Mucosa of rectum (tissue), 2 donors: ENCODE data around the gene MEP1B.

Experiments used
- H3K27ac ChIP-seq, 2 donors: one replicate each; pipeline ENCODE4 v1.7.0; 2013; ENCODE audit warnings: inconsistent platforms in 2 of 2, low read depth in 2 of 2, low read length in 2 of 2
- H3K27me3 ChIP-seq, 2 donors: one replicate each; pipeline ENCODE4 v1.7.0; 2013; ENCODE audit warnings: low read length in 2 of 2; ENCODE audit not compliant: control insufficient read depth in 2 of 2, insufficient read depth in 2 of 2
- H3K36me3 ChIP-seq, 2 donors: one replicate each; pipeline ENCODE4 v1.7.0; 2013; ENCODE audit warnings: low read length in 2 of 2; ENCODE audit not compliant: control insufficient read depth in 2 of 2, insufficient read depth in 2 of 2
- H3K4me1 ChIP-seq, 2 donors: one replicate each; pipeline ENCODE4 v1.7.0; 2013; ENCODE audit warnings: low read length in 2 of 2, mild to moderate bottlenecking in 1 of 2; ENCODE audit not compliant: control insufficient read depth in 2 of 2, insufficient read depth in 2 of 2
- H3K4me3 ChIP-seq, 2 donors: one replicate each; pipeline ENCODE4 v1.7.0; 2013; ENCODE audit warnings: low read length in 2 of 2
- H3K9ac ChIP-seq, 2 donors: one replicate each; pipeline ENCODE4 v1.7.0; 2013; ENCODE audit warnings: low read length in 2 of 2, low read depth in 1 of 2, mild to moderate bottlenecking in 1 of 2
- H3K9me3 ChIP-seq, 2 donors: one replicate each; pipeline ENCODE4 v1.7.0; 2013; ENCODE audit warnings: low read length in 2 of 2; ENCODE audit not compliant: control insufficient read depth in 2 of 2
- donor health status: healthy.
- donor health status: Normal muscosa, but diverticular disease.

MEP1B gene

GRCh38 chr18:32261003-32261402, 71.2 kb downstream of the MEP1B start:
- Histone ChIP-seq H3K36me3 (no peaks in the 10 kb centered on the region), H3K27ac (no peak overlapping the region), H3K4me3 (no peak overlapping the region), H3K27me3 (no peaks in the 10 kb centered on the region), H3K4me1 (peaks cover 7 to 24% of the 10 kb centered on the region in 2 donors), H3K9me3 (no peaks in the 10 kb centered on the region), H3K9ac (no peak overlapping the region)

- Histone ChIP-seq H3K27ac (no peak overlapping the region), H3K9me3 (no peaks in the 10 kb centered on the region), H3K4me3 (no peak overlapping the region), H3K9ac (no peak overlapping the region), H3K36me3 (no peaks in the 10 kb centered on the region), H3K4me1 (peaks cover 7 to 23% of the 10 kb centered on the region in 2 donors), H3K27me3 (no peaks in the 10 kb centered on the region)
These were observed 72.3 kb downstream of the MEP1B start for GRCh38 chr18:32262092-32262491.

DNA sequence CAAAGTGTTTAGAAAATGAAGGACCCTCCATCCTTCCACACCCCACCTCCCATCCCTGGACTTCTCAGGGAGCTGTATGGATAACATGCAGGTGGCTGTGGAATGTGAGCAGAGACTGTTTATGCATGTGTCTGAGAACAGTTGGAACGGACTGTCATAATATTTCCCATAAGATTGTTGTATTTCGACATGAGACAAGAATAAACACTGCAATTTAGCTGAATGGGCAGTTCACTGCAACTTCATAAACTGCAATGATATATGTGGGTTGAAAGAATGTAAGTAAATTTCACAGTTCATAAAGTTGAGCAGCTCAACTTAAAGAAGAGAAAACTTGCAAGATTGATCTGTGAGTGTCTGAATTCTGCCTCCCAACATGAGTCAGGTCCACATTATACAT, 74.6 kb downstream of the MEP1B start:
- Histone ChIP-seq H3K36me3 (peaks cover 5 to 6% of the 10 kb centered on the region in 2 donors), H3K4me1 (peaks cover 0 to under 1% of the 10 kb centered on the region in 2 donors), H3K9ac (no peak overlapping the region), H3K27me3 (no peaks in the 10 kb centered on the region), H3K4me3 (no peak overlapping the region), H3K9me3 (no peaks in the 10 kb centered on the region), H3K27ac (no peak overlapping the region)

- Histone ChIP-seq H3K9me3 (no peaks in the 10 kb centered on the region), H3K9ac (no peak overlapping the region), H3K27me3 (no peaks in the 10 kb centered on the region), H3K4me1 (no peaks in the 10 kb centered on the region), H3K4me3 (no peak overlapping the region), H3K36me3 (peaks cover 5 to 10% of the 10 kb centered on the region in 2 donors), H3K27ac (no peak overlapping the region)
These were observed 77.6 kb downstream of the MEP1B start for GRCh38 chr18:32267463-32267862.
